ENCODE data around the gene TTLL11.

DNA sequence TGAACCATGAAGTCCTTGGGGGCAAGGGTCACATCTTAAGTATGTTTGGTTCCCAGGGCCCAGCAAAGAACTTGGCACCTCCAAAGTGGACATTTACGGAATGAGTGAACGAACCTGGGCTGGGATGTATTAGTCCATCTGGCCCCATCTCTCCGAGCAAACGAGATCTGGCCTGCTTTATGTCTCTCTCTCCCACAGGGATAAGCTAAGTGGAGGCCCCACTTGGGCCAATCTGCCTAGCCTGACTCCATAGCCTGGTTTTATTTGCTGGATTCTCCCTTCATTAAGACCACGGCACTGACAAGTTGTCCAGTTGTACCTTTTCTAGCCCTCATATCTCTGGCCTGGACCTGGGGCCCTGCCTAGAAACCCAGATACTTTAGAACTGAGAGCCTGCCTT lies 2.1 kb downstream of the TTLL11 start:
- TF ChIP-seq EZH2phosphoT487 (IDR thresholded peaks at IDR 0.05; ENCODE audit: insufficient read depth, low read depth) (no peak), EZH2 (IDR thresholded peaks at IDR 0.05; ENCODE audit: insufficient read depth, poor library complexity, severe bottlenecking) (no peak)
